Osteocyte (in vitro differentiated cells): ENCODE data around the gene PPP1R13L. TPM values are rescaled to one million over a fixed set of nuclear protein-coding genes. Genes with fewer than 3 reads are reported as not detected.

Experiments used
- DNase-seq: peaks from one replicate; pipeline ENCODE4 v3.0.0; 2021; ENCODE audit warnings: mixed read lengths; ENCODE audit not compliant: unreplicated experiment; ENCODE audit errors: extremely low spot score
- H3K27ac Mint-ChIP-seq: one replicate; pipeline ENCODE4 v1.8.0; 2021; ENCODE audit warnings: mild to moderate bottlenecking, mixed read lengths; ENCODE audit not compliant: unreplicated experiment
- H3K27me3 Mint-ChIP-seq: one replicate; pipeline ENCODE4 v1.8.0; 2021; ENCODE audit warnings: mixed read lengths; ENCODE audit not compliant: unreplicated experiment
- H3K36me3 Mint-ChIP-seq: one replicate; pipeline ENCODE4 v1.8.0; 2021; ENCODE audit warnings: mixed read lengths; ENCODE audit not compliant: unreplicated experiment
- H3K4me1 Mint-ChIP-seq: one replicate; pipeline ENCODE4 v1.8.0; 2021; ENCODE audit warnings: mixed read lengths; ENCODE audit not compliant: unreplicated experiment
- H3K4me3 Mint-ChIP-seq: one replicate; pipeline ENCODE4 v1.8.0; 2021; ENCODE audit warnings: mild to moderate bottlenecking, moderate library complexity, mixed read lengths; ENCODE audit not compliant: unreplicated experiment
- H3K9me3 Mint-ChIP-seq: one replicate; pipeline ENCODE4 v1.8.0; 2021; ENCODE audit warnings: mixed read lengths; ENCODE audit not compliant: unreplicated experiment
- total RNA-seq: library from RNA; stranded (reverse); gene quantifications from 2 replicates; pipeline ENCODE4 v1.2.1, GENCODE V29; 2021
- TF ChIP-seq, protein P1 (sequence below): fragments of 200-600 bp; sonication (generic); IDR thresholded peaks from 2 replicates; pipeline ENCODE4 v1.5.0; 2021; ENCODE audit warnings: antibody characterized with exemption, mild to moderate bottlenecking, moderate library complexity

The PPP1R13L gene
- total RNA-seq, 1 donor from 2014 or later: 53.5 TPM

DNA sequence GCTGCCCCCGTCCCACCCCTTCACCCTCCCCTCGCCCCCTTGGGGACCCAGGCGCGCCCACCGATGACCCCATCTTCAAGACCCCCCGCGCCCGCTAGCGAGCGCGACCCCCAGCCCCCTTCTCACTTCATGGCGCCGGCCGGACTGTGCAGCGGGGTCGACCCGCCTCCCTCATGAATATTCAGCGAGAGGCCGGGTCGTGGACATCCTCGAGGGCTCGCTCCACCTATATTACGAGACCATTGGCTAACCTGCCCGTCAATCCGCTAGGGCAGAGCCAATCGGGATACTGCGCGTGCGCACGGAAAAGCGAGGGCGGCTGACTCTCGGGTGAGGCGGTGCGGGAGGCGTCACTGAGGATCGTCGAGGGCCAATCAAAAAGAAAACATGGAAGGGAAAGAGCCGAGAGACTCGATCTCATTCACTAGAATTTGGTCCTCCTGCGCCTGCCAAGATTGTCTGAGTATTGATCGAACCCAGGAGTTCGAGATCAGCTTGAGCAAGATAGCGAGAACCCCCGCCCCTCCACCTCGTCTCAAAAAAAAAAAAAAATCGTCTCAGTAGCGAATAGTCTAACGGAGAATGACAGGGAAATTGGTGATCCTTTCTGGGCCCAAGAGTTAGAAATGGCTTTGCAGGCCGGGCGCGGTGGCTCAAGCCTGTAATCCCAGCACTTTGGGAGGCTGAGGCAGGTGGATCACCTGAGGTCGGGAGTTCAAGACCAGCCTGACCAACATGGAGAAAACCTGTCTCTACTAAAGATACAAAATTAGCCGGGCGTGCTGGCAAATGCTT lies 34.3 kb downstream of the PPP1R13L start, which contains the start of gene ERCC2:
ERCC2 (minus strand) TSS at position 164 of the 795 bp plus-strand sequence; CDS start at position 131, 33 bp downstream.
- H3K36me3 Mint-ChIP-seq: no peaks in the 10 kb centered on the region
- peak; percentile 100 for DNase-seq
- H3K27ac Mint-ChIP-seq: peak within 1 kb of the TSS; percentile 100
- no peaks in the 10 kb centered on the region for H3K27me3 Mint-ChIP-seq
- H3K4me3 Mint-ChIP-seq: peak within 1 kb of the TSS; percentile 91
- peaks cover 22% of the 10 kb centered on the region for H3K4me1 Mint-ChIP-seq
- TF ChIP-seq, protein P1, sequence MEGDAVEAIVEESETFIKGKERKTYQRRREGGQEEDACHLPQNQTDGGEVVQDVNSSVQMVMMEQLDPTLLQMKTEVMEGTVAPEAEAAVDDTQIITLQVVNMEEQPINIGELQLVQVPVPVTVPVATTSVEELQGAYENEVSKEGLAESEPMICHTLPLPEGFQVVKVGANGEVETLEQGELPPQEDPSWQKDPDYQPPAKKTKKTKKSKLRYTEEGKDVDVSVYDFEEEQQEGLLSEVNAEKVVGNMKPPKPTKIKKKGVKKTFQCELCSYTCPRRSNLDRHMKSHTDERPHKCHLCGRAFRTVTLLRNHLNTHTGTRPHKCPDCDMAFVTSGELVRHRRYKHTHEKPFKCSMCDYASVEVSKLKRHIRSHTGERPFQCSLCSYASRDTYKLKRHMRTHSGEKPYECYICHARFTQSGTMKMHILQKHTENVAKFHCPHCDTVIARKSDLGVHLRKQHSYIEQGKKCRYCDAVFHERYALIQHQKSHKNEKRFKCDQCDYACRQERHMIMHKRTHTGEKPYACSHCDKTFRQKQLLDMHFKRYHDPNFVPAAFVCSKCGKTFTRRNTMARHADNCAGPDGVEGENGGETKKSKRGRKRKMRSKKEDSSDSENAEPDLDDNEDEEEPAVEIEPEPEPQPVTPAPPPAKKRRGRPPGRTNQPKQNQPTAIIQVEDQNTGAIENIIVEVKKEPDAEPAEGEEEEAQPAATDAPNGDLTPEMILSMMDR: no peak
- no peaks in the 10 kb centered on the region for H3K9me3 Mint-ChIP-seq

DNA sequence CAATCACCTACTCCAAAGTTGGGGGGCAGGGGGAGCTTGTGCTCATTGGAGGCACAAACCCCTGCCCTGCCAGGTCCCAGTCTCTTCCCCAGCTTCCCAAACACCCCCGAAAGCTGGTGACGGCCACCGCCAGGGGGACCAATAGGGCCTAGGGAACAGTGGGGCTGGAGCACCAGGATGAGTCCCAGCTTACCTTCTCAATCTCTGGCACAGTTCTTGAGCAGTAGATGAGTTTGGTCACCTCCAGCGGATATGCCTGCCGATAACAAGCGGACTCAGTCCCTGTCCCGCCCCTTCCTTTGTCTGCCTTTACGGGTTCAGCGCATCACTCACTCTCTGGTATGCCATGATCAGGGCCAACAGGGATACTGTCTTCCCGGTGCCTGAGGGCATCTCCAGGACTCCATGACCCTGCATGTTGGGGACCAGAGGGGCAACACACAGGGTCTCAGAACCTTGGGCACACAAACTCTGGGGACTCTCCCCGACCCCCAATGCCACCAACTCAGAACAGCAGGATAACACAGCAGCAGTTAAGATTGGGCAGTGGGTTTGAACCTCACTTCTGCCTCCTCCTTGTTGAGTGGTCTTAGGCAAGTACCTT lies 36.0 kb downstream of the PPP1R13L start:
- no peak overlapping the region for H3K27ac Mint-ChIP-seq

DNA sequence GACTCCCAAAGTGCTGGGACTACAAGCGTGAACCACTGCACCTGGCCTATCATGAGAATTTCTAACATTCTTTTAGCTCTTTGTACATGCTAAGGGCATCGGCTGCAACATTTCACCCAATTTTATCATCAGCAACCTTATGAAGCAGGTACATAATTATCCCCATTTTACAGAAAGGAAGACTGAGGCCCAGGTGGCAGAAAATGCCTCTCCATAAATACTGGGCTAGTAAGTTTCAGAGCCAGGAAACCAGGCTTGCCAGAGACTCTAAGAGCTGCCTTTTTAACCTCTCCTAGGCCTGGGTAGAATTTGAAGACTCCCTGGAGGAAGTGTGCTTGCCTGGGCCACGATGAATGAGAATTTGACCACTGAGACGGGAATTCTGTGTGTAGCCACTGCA lies 36.7 kb downstream of the PPP1R13L start:
- Mint-ChIP-seq H3K27ac (no peak overlapping the region), H3K4me3 (no peak overlapping the region)
- no peak for DNase-seq

More for the DNA sequence above, 36.0 kb downstream of the PPP1R13L start:
- no peaks in the 10 kb centered on the region for H3K36me3 Mint-ChIP-seq
- TF ChIP-seq, protein P1: no peak
- H3K27me3 Mint-ChIP-seq: no peaks in the 10 kb centered on the region
- H3K9me3 Mint-ChIP-seq: no peaks in the 10 kb centered on the region
- no peak for DNase-seq
- H3K4me1 Mint-ChIP-seq: peaks cover 18% of the 10 kb centered on the region
- H3K4me3 Mint-ChIP-seq: peak overlapping the region; percentile 45

DNA sequence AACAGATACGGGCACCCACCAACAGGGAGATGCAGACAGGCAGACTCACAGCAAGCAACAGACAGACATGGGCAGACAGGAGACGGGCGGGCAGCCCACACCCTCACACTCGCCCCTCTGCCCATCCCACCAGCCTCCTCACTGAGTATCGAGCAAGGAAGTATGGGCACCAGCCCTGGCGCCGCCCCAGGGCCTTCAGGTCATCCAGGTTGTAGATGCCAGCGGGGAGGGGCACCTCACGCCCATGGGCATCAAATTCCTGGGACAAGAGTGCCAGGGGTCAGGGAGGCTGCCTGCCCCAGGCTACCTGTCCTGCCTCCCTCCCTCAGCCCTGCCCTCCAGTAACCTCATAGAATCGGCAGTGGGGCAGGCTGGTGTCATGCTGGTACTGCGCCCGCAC lies 40.2 kb downstream of the PPP1R13L start:
- H3K36me3 Mint-ChIP-seq: peaks cover 4% of the 10 kb centered on the region

More for the DNA sequence above, 36.7 kb downstream of the PPP1R13L start:
- H3K4me1 Mint-ChIP-seq: peaks cover 18% of the 10 kb centered on the region
- H3K36me3 Mint-ChIP-seq: no peaks in the 10 kb centered on the region
- no peaks in the 10 kb centered on the region for H3K27me3 Mint-ChIP-seq
- no peaks in the 10 kb centered on the region for H3K9me3 Mint-ChIP-seq
- TF ChIP-seq, protein P1: no peak

More for the DNA sequence above, 40.2 kb downstream of the PPP1R13L start:
- no peaks in the 10 kb centered on the region for H3K9me3 Mint-ChIP-seq
- TF ChIP-seq, protein P1: no peak
- no peaks in the 10 kb centered on the region for H3K27me3 Mint-ChIP-seq
- H3K27ac Mint-ChIP-seq: no peak overlapping the region
- no peak for DNase-seq
- peaks cover 12% of the 10 kb centered on the region for H3K4me1 Mint-ChIP-seq
- H3K4me3 Mint-ChIP-seq: no peak overlapping the region
